ENCODE results near the gene ZBTB2. TPM values are rescaled to one million over a fixed set of nuclear protein-coding genes. Genes with fewer than 3 reads are reported as not detected.

The ZBTB2 gene
- total RNA-seq = 17.3 and 17.4 TPM in 2 replicates
- 10.2 and 10.6 TPM in 2 replicates for polyA plus RNA-seq

GRCh38 chr6:151391471-151392413 is at the start of gene ZBTB2:
ZBTB2 (minus strand) TSS chr6:151391559; CDS start chr6:151373637, 17,922 bp downstream.
- Histone ChIP-seq H3K27me3 (no peaks in the 10 kb centered on the region), H3K27ac (peak within 1 kb of the TSS; percentile 100), H3K9me2 (replicated peaks; ENCODE audit: insufficient read depth) (no peaks in the 10 kb centered on the region), H3K79me2 (peaks cover 74% of the 10 kb centered on the region), H3K4me2 (peak within 1 kb of the TSS; percentile 86), H3K4me1 (ENCODE audit: insufficient read depth) (peaks cover 38% of the 10 kb centered on the region), H2AFZ (peak within 1 kb of the TSS; percentile 49), H3K36me3 (replicated peaks; ENCODE audit: insufficient read depth, low read depth) (no peaks in the 10 kb centered on the region), H4K20me1 (ENCODE audit: insufficient read depth, poor library complexity, severe bottlenecking) (peaks cover 49% of the 10 kb centered on the region), H3K4me3 (peak within 1 kb of the TSS; percentile 93), H3K9me3 (ENCODE audit: low read depth) (no peaks in the 10 kb centered on the region)
- peak; percentile 88 for DNase-seq (ENCODE audit: low spot score)
- WGBS (ENCODE audit: low lambda C conversion rate, missing lambda C conversion rate) = 2% methylated on average over 21 of the region's 57 CpGs
- no peak for TF ChIP-seq CTCF (IDR thresholded peaks at IDR 0.05; ENCODE audit: poor library complexity)
- TF ChIP-seq EZH2 (IDR thresholded peaks at IDR 0.05; ENCODE audit: borderline replicate concordance) = no peak
- no peak for TF ChIP-seq EZH2phosphoT487 (IDR thresholded peaks at IDR 0.05; ENCODE audit: low read depth, severe bottlenecking, unreplicated experiment)

GRCh38 chr6:151440930-151441329 is 49.6 kb upstream of the ZBTB2 start:
- H3K4me2 ChIP-seq = peak overlapping the region; percentile 46
- H3K9me2 ChIP-seq (replicated peaks; ENCODE audit: insufficient read depth) = no peaks in the 10 kb centered on the region
- H3K79me2 ChIP-seq = peaks cover 81% of the 10 kb centered on the region
- no peaks in the 10 kb centered on the region for H4K20me1 ChIP-seq (ENCODE audit: insufficient read depth, poor library complexity, severe bottlenecking)
- H3K9me3 ChIP-seq (ENCODE audit: low read depth) = no peaks in the 10 kb centered on the region
- TF ChIP-seq CTCF (IDR thresholded peaks at IDR 0.05; ENCODE audit: poor library complexity) (peak; percentile 59), EZH2 (IDR thresholded peaks at IDR 0.05; ENCODE audit: borderline replicate concordance) (no peak), EZH2phosphoT487 (IDR thresholded peaks at IDR 0.05; ENCODE audit: low read depth, severe bottlenecking, unreplicated experiment) (no peak)
- no peaks in the 10 kb centered on the region for H3K27me3 ChIP-seq
- no peaks in the 10 kb centered on the region for H3K36me3 ChIP-seq (replicated peaks; ENCODE audit: insufficient read depth, low read depth)
- 97% methylated on average over 2 of the region's 2 CpGs for WGBS (ENCODE audit: low lambda C conversion rate, missing lambda C conversion rate)
- no peak overlapping the region for H3K4me3 ChIP-seq
- no peak for DNase-seq (ENCODE audit: low spot score)
- no peak overlapping the region for H2AFZ ChIP-seq
- peak overlapping the region; percentile 23 for H3K27ac ChIP-seq
- H3K4me1 ChIP-seq (ENCODE audit: insufficient read depth) = peaks cover 22% of the 10 kb centered on the region

GRCh38 chr6:151440498-151440897 is 49.1 kb upstream of the ZBTB2 start:
- no peak for TF ChIP-seq EZH2 (IDR thresholded peaks at IDR 0.05; ENCODE audit: borderline replicate concordance)
- no peak for TF ChIP-seq EZH2phosphoT487 (IDR thresholded peaks at IDR 0.05; ENCODE audit: low read depth, severe bottlenecking, unreplicated experiment)
- TF ChIP-seq CTCF (IDR thresholded peaks at IDR 0.05; ENCODE audit: poor library complexity) = no peak

More at GRCh38 chr6:151440498-151440897, 49.1 kb upstream of the ZBTB2 start:
- no peaks in the 10 kb centered on the region for H3K27me3 ChIP-seq
- peaks cover 81% of the 10 kb centered on the region for H3K79me2 ChIP-seq
- no peak overlapping the region for H3K4me3 ChIP-seq
- H3K4me1 ChIP-seq (ENCODE audit: insufficient read depth) = peaks cover 22% of the 10 kb centered on the region
- WGBS (ENCODE audit: low lambda C conversion rate, missing lambda C conversion rate) = 88% methylated on average over 1 of the region's 1 CpG
- H3K36me3 ChIP-seq (replicated peaks; ENCODE audit: insufficient read depth, low read depth) = no peaks in the 10 kb centered on the region
- no peaks in the 10 kb centered on the region for H4K20me1 ChIP-seq (ENCODE audit: insufficient read depth, poor library complexity, severe bottlenecking)
- H3K9me3 ChIP-seq (ENCODE audit: low read depth) = no peaks in the 10 kb centered on the region
- no peak overlapping the region for H3K4me2 ChIP-seq
- no peaks in the 10 kb centered on the region for H3K9me2 ChIP-seq (replicated peaks; ENCODE audit: insufficient read depth)
- H2AFZ ChIP-seq = no peak overlapping the region
- H3K27ac ChIP-seq = no peak overlapping the region
- DNase-seq (ENCODE audit: low spot score) = no peak

Measured in hepatocyte (in vitro differentiated cells).